GM04504 (cell line): Measurements from ENCODE around the gene PTPN22.

Experiments used
- DNase-seq: peaks from one replicate; pipeline ENCODE4 v3.0.0-alpha.2; 2012; ENCODE audit warnings: low read depth

Gene PTPN22

DNA sequence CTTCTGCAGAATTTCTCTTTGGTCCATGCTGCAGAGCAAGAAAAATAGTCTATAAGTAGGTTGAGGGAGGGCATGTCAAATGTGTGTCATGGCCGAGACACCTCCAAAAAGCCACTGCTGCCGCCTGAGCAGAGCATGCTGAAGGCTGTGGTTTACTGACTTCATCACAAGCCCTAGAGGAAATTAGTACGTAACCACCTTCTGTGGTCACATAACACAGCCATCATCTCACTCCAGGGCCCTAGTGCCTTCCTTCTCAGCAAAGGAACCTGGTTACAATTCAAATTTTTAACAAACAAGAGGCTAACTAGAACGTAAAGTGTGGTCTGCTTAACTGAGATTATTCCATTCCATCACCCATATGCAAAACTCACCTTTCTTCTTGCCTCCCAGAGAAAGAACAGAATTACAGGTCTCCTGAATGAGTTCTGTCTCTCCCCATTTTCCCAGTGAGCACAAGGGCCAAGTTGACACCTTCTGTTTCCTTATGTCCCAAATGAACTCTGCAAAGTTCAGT is at the start of gene PTPN22:
TSS of gene PTPN22 (minus strand) at position 116 of the 517 bp plus-strand sequence.
- DNase-seq = peak; percentile 28

- no peak for DNase-seq
Observed at GRCh38 chr1:113918243-113918642, 46.7 kb upstream of the PTPN22 start.

- DNase-seq = no peak
Observed at GRCh38 chr1:113917400-113918082, 46.0 kb upstream of the PTPN22 start.

DNA sequence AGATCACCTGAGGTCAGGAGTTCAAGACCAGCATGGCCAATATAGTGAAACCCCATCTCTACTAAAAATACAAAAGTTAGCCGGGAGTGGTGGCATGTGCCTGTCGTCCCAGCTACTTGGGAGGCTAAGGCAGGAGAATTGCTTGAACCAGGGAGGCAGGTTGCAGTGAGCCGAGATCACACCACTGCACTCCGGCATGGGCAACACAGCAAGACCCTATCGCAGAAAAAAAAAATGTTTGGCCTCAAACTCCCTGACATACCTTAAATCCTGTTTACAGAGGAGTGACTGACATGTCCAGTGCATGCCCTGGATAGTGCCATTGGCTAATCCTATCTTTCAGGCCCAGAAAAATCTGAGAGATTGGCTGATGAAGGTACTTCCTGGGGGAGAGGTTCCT is 45.5 kb upstream of the PTPN22 start:
- DNase-seq = no peak

- no peak for DNase-seq
Observed at GRCh38 chr1:113913887-113914664, 42.6 kb upstream of the PTPN22 start.

DNA sequence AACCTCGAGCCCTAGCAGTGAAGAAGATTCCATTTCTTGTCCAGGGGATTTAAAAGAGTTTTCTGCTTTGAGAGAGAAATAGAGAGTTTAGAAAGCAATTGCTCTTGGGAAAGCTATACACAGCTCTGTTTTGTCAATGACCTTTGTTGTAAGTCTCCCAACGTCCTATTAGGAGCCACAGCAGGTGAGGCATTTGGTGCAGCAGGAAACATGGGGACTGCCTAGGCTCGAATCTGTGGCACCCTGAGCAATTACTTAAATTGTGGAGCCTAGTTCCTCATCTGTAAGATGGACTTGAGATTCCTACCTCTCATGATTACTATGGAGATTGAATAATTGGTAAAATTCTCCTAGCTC is 41.8 kb upstream of the PTPN22 start:
- no peak for DNase-seq

GRCh38 chr1:113912594-113913311 is 41.2 kb upstream of the PTPN22 start:
- no peak for DNase-seq

- DNase-seq = no peak
Observed at GRCh38 chr1:113905435-113905861, 33.9 kb upstream of the PTPN22 start.

DNA sequence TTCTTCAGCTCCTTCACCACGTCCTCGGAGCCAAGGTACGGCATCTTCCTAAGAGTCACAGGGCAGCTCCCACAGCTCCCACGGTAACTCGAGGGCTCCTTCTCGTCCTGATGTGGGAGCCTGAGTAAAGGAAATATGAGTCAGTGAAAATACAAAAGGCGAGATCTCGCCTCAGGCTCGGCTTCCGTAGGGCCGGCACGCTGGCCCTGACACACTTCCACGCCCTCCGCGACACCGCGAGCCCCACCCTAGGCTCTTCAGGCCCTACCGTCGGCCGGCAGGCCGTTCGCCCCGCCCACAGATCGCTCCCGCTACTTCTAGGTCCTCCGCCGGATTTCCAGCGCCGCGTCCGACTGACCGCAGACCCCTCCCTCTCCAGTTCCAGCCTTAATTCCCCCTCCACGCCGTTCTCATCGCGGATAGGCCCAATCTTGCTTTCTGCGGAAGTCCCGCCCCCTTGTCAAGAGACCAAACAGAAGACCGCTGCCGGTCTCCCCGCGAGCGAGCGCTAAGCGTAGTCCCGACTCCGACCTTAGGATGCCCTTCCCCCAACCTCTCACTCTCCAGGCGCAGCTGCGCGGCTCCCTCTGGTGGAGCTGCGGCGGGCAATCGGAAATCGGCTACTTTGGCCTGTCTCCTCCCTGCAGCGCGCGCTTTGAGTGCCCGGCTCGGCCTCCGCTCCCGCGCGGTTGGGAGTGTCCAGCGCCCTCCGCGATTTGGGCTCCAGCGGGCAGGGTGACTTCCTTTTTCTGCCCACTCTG is 33.3 kb upstream of the PTPN22 start, which contains the start of the genes AP4B1 and DCLRE1B:
TSS of gene AP4B1 (minus strand) at position 126 of the 761 bp plus-strand sequence. CDS start at position 44, 82 bp downstream.
TSS of gene DCLRE1B (plus strand) at position 653 of the 761 bp plus-strand sequence. CDS start 261 bp downstream, outside the sequence.
- DNase-seq = peak; percentile 100

- no peak for DNase-seq
Observed at GRCh38 chr1:113904293-113904673, 32.8 kb upstream of the PTPN22 start.

DNA sequence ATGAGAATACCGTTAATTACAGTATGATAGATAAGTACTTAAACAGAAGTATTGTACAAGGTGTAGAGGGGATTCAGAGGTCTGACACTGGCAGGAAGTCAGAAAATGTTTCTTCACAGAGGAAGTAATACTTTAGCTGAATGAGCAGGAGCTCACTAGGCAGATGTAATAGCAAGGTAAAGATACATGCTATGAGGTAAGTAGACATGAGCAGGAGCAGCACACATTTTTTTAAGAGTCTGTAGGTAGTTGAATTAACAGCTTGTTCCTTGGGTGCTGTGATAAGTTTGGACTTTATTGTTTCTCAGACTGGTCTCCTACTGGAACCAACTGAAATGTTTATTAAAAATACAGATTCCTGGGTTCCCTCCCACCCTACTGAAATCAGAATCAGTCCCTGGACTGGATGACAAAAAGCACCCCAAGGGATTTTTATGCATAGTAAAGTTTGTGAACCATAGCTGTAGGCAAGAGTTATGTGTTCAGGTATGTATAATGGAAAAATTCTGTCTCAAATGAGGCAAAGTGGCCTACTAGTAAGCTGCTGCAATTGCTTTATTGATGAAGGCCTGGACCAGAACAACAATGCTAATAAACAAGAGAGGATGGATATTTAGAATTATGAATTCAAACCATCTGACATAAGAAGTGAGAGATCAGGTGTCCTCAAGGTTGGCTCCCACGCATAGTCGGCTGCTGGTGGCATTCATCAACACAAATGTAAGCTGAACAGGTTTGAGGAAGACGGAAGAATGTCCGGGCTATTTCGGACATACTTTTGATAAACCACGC is 32.2 kb upstream of the PTPN22 start:
- no peak for DNase-seq

GRCh38 chr1:113901191-113901590 is 29.7 kb upstream of the PTPN22 start:
- no peak for DNase-seq

DNA sequence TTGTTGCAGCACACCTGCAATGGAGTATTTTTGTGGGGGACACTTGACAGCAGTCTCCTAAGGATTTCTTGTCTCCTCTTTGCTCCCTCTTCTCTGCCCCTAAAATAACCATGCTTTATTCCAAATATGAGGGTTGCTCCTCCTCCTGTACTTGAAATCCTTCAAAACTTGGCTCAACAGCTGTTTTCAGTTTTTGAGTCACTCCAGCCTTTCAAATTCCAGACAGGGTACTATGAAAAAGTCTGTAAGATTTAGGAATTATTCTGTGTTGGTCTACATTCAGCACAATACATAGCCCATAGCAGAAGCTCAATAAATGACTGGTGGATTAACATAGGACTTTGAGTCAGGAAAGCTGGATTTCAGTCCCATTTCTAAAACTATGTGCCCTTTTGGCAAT is 27.6 kb upstream of the PTPN22 start:
- no peak for DNase-seq

- no peak for DNase-seq
Observed at GRCh38 chr1:113898241-113898814, 26.8 kb upstream of the PTPN22 start.

GRCh38 chr1:113895961-113896360 is 24.4 kb upstream of the PTPN22 start:
- no peak for DNase-seq

DNA sequence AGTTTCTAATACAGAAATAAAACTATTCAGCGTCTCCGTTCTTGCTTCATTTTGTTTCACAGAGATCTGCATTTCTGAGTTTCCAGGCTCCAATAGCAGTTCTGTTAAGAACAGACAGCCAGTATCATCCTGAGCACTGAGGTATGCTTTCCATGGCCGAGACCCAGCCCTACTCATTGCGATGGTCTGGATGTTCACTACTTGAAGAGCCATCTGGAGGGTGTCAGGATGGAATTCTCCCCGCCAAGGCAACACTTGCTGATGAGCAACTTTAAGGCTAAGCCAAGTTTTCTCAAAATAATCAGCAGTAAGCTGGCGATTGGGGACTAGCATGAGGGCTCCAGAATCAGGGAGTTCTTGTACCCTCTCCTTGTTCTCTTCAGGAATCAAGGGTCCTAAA is 23.6 kb upstream of the PTPN22 start:
- DNase-seq = no peak

- DNase-seq = no peak
Observed at GRCh38 chr1:113893267-113893666, 21.8 kb upstream of the PTPN22 start.

DNA sequence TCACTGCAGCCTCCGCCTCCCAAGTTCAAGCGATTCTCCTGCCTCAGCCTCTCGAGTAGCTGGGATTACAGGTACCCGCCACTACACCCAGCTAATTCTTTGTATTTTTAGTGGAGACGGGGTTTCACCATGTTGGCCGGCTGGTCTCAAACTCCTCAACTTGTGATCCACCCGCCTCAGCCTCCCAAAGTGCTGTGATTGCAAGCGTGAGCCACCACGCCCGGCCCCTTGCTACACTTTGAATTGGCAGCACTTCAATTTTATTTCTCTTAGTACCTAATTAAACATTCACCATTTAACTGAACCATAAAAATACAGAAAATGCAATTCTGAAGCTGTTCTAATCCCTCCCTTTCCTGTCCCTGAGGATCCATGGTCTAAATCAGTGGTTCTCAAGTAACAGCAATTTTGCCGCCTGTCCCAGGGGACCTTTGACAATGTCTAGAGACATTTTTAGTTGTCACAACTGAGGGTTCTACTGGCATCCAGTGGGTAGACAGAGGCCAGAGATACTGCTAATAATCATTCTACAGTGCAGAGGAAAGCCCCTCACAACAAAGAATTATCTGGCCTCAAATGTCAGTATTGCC is 20.2 kb upstream of the PTPN22 start:
- no peak for DNase-seq

DNA sequence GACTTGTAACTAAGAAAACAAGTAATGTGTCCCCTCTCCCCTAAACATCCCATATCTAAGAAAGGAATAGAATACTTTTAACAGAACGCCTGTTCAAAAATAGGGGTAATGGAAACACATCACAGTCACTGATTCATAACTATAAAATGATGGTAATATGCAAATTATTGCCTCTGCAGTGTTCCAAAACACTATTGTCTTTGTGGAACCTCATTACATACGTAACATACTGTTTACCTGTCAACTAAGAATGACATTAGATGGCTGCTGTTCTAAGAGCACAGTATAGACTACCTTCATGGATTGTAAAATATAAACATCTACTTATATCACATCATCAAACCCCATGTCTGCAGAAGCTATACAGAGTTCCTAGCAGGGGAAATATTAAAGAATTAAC is 19.3 kb upstream of the PTPN22 start:
- no peak for DNase-seq
